GM18511 (cell line): ENCODE data around the gene DCLK1.

Experiments used
- ATAC-seq: cut with Tn5 transposase; IDR thresholded peaks from one replicate; pipeline ENCODE4 v1.9.1; 2021; ENCODE audit warnings: mild to moderate bottlenecking, moderate library complexity; ENCODE audit not compliant: unreplicated experiment

DCLK1 gene

GRCh38 chr13:35794734-35795389 lies 336.3 kb downstream of the DCLK1 start:
- ATAC-seq, result no peak

DNA sequence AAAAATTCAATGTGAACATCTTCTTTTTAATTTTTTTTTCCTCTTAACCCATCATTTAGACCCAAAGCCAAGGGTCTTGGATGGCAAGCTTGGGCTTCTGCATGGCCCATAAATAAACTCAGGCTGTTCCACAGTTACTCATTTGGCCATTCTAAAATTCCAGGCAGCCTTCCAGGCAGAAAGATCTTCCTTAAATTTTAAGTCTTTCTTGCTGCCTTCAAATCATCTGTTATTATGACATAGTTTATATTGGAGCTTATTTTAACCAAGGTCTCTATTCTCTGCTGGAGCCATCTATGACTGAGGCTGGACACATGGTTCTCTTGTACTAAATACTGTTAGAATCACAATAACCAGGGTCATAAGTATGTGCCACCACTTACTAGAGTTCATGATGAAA lies 337.4 kb downstream of the DCLK1 start:
- ATAC-seq, result no peak

DNA sequence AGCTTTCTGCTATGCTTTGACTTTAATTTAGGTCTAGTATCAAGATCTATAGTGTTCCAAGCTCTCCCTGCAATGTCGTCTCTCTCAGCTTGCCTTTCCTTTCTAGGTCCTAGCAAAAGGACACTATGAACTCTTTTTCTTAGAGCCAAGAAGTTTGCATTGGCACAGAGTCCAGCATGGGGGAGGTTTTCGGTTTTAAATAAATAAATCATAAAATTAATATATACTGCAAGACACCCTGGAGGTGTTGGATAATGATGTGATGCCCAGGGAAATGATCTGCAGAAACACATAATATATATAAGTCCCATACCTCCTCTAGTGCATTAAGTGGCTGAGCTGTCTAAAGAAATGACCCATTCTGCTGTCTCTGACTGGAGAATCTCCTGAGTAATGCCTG lies 338.3 kb downstream of the DCLK1 start:
- no peak for ATAC-seq

DNA sequence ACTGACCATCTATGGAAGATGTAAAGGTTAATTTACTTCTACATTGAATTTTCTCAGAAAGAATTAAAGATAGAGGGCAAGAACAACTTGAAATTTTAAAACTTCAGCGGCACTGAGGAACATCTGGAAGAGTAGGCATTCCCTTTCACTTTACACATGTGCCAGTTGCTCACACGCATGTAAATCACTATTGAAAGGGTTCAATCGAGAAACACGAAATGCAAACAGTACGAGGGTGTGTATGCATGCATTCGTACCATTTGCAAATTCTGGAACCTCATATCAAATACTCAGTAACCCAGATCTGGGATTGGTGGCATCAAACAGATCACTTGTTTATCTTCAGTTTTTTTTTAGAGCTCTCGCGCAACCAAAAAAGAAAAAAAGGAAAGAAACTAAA lies 339.2 kb downstream of the DCLK1 start:
- ATAC-seq, result no peak

- no peak for ATAC-seq
These were observed 339.9 kb downstream of the DCLK1 start for GRCh38 chr13:35791184-35791851.

GRCh38 chr13:35789335-35790165 lies 341.6 kb downstream of the DCLK1 start:
- ATAC-seq, result peak; percentile 76

- no peak for ATAC-seq
These were observed 343.2 kb downstream of the DCLK1 start for GRCh38 chr13:35787937-35788336.

GRCh38 chr13:35785576-35786303 lies 345.4 kb downstream of the DCLK1 start:
- no peak for ATAC-seq

- ATAC-seq, result no peak
These were observed 346.8 kb downstream of the DCLK1 start for GRCh38 chr13:35784286-35784951.

GRCh38 chr13:35782793-35783192 lies 348.4 kb downstream of the DCLK1 start:
- no peak for ATAC-seq

GRCh38 chr13:35781036-35782000 lies 349.9 kb downstream of the DCLK1 start:
- no peak for ATAC-seq

GRCh38 chr13:35780613-35781012 lies 350.6 kb downstream of the DCLK1 start:
- no peak for ATAC-seq

GRCh38 chr13:35771898-35772297 lies 359.3 kb downstream of the DCLK1 start:
- no peak for ATAC-seq

DNA sequence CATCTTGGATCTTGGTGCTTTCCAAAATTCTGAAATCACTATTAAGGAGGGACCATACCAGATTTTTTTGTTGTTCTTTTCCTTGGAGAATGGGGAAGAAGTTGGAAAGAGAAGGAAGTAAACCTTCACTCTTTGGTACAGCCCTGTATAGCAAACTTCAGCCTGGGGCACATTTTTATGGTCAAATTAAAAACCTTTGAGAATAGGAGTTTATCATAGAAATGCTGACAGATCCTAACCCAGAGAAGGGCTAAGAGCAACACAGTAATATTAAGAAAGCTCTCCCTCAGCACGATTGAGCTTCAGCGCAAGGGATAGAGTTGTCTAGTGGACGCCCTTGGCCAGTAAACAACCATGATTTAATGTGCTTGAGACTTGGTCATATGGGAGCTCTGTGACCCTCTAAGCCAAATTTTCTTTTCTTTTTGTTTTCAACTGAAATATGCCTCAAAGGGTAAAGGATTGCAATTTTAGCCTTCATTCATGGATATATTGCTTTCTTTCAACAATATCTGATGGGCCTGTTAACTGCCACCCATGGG lies 360.4 kb downstream of the DCLK1 start:
- no peak for ATAC-seq

GRCh38 chr13:35769812-35770211 lies 361.4 kb downstream of the DCLK1 start:
- ATAC-seq, result no peak

- ATAC-seq, result no peak
These were observed 362.6 kb downstream of the DCLK1 start for GRCh38 chr13:35768551-35768950.

DNA sequence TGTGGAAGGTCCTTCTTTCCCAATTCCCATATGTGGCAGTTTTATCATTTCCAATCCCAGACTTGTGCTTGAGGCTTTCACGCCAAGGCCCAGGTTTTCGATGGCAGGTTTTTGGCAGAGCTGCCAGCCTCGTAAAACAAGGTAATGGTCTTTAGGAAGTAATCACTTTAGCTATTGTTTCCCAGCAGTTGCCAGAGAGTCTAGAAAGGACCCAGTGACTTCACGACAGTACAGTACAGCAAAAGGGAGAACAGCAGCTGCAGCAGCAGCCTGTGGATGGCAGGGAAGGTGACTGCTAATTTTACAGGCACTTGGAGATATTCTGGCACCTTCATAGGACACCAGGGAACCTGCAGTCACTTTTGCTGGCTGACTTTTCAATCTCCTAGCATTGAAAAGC lies 363.1 kb downstream of the DCLK1 start:
- no peak for ATAC-seq

DNA sequence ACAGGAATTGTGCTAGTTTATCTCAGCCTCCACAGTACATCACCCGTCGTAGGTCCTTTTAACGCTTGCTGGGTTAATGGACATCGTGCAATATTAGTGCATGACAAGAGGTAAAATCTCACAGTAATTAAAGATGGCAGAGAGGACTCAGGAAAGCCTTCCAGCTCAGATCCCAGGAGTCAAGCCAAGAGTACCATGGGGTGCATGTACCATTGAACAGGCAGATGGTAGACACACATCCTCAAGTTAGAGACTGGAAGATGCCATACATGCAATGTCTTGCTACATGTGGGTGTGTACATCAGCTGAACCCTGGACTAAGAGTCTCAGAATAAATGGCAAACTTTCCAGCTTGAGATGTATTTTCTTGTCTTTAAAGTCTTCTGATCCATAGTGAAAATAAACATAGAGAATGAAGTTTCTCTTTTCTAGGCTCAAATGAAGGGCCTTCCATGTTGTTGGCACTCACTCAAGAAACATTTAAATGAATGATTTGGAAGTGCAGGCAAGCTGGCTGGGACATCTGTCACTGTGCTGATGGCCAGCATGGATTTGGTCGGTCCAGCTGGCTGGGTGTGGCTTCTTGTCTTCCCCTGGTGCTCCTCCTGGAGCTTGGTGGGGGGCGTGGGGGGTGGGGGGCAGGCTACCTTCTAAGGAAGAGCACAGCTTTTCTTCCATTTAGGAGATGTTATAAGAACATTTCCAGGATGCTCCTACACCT lies 363.8 kb downstream of the DCLK1 start:
- no peak for ATAC-seq

DNA sequence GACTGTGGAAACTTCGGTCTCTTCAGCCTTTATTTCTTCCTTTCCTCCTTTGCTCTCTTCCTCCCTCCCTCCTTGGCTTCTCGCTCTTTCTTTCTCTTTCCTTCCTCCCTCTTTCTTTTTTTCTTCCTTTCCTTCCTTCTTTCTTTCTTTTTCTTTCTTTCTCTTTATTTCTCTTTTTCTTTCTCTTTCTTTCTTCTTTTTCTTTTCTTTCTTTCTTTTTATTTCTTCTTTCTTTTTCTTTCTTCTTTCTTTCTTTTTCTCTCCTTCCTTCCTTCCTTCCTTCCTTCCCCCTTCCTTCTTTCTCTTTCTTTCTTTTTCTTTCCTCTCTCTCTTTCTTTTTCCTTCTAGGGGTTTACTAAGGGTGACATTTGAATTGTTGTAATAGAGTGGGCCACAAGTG lies 364.5 kb downstream of the DCLK1 start:
- ATAC-seq, result no peak
